COLO829 (cell line): Measurements from ENCODE around the gene SLC4A11.

ENCODE experiments used
- DNase-seq: peaks from one replicate; pipeline ENCODE4 v3.0.0; 2012; ENCODE audit warnings: low spot score

The SLC4A11 gene

DNA sequence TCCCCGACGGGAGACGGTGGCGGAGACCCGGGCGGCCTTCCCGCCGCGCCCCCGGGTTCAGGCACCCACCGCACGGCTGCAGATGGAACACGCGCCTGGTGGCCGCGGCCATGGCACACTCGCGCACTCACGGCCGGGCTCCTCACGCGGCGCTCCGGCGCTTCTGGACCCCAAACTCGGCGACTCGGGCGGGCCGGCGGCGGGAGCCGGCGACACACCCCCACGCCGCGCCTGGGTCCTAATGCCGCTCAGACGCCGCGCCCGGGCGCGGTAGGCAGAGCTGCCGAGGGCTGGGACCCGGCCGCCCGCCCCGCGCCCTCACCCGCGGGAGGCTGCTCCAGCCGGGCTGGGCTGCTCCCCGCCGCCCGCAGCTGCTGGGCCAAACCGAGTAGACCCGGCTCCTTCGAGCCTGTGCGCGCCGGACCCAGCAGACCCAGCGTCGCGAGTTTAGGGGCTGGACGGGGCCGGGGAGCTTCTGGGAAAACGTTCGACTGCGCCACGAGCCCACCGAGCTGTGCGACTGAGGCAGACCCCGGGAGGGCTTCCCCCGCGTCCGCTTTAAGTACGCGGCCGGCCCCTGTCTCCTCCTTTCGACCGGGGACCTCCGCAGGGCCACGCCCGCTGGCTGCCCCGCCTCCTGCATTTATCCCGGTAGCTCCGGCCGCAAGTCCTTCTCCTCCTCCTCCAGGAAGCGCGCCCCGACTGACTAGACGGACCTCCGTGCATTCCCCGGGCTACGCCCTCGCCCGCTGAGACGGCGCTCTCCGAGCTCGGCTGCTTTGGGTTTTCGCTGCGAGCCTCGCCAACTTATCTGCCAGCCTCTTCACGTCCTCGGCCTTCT, at the start of gene SLC4A11:
Gene SLC4A11, minus strand, starts transcription at position 165 of the 841 bp plus-strand sequence. Its CDS starts 53 bp downstream, at position 112.
- DNase-seq: peak; percentile 50

DNA sequence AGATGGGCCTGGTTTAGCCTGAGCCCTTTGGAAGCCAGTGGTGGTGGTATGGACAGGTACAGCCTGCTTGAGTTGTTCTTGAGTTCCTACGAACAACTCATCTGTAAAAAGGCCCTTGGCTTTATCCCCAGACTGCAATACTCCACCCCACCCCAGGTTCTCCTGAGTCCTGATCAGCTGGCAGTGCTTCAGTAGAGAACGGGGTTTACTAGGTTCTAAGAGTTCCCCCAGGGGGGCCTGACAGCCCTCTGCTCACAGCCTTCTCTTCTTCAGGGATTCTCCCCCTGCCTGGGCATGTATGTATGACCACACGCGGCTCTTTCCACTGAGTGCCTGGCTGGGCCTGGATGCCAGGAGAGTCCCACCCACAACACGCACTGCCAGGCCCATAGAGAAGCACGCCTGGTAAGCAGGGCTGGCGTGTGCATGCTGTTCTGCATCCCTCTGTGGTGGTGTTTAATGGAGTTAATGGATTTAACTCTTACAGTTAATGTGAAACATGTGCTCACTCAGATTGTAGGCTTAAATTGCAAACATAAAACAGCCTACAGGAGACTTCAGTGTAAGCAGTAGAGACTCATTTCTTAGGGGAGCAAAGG, 44.3 kb upstream of the SLC4A11 start:
- no peak for DNase-seq

DNA sequence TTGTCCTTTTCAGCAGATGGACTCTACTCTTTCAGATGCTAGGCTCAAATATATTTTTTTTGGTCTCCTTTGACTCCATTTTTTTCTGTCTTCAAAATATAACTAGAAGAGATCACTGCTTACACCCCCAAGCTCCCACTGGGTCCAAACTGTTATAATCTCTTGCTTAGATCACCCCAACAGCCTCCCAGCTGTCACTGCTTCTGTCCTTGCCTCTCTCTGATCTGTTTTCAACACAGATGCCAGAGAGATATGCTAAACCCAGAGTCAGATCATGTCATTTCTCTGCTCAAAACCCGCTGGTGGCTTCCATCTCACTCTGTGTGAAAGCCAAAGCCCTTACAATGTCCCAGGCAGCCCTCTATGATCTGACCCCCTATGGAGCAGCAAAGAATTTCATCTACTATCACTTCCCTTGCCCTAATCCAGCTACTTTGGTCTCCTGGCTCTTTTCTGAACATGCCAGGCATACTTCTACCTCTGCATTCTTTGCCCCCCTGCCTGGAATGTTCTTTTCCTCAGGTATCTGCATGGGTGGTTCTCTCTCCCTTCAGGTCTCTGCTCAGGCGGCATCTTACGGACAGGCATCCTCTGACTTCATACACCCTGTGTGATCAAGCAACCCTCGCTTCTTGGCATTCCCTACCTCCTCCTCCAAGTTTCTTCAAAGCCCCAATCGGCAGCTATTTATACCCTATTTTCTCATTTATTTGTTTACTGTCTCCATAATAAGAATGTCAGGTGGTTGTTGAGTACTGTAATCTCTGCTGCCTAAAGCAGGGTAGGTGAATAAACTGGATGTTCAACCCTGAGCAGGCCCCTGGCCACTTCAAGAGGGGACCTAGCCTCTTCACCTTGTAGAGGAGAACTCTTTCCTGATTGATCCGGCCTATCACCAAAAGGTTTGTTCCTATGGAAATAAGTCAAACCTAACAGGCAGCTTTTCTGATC, 43.6 kb upstream of the SLC4A11 start:
- DNase-seq: no peak

DNA sequence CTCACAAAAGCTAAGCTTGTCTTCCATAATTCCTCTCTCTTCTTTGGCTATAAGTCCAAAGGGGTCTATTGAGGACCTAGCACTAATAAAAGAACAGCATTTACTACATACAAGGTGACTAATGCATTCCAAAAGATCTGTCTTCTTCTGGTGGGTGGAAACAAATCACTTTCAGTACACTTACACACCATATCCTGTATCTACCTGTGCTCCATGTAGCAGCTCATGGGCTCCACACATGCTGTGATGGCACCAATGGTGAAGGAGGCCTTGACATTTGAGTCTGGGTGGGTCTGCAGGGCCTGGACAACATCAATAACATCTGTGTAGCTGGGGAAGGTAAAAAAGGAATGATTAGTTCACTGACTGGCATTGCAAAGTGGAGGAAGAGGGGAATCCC, 42.4 kb upstream of the SLC4A11 start:
- DNase-seq: no peak

DNA sequence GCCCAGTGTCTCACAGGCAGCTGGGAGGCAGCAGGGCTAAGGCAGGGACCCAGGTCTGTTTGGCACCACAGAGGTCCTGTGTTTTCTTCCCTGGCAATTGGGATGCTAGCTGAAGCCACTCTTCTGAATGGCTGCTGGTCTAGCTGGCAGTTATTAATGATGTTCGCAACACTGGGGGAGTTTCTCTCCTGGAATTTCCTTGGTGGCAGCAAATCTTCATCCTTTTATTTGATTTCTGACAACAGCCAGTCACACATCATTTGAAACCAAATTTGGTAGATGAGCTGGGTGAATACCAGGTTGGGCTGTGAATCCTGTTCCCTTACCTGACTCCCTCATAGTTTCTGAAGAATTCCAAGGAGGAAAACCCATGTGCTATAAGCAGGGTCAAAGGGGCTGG, 40.8 kb upstream of the SLC4A11 start:
- no peak for DNase-seq

DNA sequence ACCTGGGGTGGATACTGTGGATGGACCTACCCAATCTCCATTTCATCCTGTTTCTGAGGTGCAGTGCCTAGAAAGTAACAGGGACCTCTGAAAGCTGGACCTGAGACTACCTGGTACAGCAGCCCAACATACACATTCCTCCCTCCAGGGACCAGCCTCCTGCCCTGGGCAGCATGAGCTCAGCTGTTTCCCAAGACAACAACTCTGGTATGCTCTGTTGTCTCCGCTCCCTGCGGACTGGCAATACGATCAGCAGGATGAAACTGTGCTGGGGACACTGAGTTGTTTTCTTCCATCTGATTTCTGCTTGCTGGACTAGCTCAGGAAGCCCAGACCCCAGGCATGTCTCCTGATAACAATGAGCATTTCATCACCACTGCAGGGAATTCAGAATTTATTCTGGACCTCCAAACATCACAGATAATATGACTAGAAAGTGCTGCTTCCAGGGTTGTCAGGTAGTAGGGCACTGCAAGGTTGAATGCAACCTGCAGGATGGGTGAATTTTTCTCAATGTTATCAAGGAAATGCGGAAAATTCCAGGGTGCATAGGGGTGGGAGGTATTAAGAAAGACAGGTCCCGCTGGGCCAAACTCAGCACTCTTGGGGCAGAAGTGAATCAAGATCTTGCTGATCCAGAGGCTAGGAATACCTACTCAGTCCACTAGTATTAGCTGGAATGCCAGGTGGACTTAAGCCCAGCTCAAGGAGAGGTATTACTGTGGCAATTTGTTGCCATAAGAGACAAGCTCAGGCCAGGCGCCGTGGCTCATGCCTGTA, 38.9 kb upstream of the SLC4A11 start:
- DNase-seq: no peak

DNA sequence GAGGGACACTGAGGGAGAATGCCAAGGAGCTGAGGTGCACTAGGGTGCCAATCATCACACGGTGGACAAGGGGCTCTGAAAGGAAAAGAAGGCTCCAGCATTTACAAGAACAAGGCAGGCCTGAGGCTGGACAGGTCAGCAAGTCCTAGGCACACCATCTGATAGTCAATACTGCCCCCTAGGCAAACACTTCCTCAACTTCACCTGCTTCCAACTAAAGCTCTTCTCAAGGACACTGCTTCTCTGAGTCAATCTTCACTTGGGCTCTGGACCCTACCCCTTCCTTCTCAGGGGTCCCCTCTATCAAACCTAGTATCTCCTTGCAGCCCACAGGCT, 37.7 kb upstream of the SLC4A11 start:
- peak; percentile 24 for DNase-seq

DNA sequence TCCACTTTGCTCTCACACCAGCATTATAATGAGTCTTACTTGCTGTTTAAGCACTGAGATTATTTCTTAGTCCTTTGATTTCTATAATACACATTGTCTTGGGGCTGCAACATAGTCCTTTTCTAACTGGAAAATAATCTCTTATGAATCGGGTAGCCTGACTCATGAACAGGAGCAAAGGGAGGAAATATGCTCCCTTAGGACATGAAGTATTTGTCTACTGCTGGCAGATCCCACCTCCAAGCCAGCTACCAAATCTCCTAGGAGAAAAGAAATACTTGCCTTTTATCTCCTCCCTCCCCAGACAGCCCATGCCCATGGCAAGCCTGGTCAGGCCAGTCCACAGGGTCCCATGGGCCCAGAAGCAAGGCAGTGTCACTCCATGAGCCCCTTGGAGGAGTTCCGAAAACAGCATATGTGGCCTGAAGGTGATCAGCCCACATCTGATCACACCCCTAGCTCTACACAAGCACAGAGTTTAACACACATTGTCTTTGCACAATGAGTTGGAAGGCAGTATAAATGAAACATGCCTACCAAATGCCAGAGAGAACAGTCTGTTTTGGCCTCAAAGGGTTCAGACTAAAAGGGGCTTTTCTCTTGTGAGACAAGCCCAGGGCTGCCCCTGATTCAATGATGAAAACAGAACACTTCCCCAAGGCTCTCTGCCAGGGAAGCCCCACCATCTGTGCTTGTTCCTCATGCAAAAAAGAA, 37.1 kb upstream of the SLC4A11 start:
- no peak for DNase-seq

DNA sequence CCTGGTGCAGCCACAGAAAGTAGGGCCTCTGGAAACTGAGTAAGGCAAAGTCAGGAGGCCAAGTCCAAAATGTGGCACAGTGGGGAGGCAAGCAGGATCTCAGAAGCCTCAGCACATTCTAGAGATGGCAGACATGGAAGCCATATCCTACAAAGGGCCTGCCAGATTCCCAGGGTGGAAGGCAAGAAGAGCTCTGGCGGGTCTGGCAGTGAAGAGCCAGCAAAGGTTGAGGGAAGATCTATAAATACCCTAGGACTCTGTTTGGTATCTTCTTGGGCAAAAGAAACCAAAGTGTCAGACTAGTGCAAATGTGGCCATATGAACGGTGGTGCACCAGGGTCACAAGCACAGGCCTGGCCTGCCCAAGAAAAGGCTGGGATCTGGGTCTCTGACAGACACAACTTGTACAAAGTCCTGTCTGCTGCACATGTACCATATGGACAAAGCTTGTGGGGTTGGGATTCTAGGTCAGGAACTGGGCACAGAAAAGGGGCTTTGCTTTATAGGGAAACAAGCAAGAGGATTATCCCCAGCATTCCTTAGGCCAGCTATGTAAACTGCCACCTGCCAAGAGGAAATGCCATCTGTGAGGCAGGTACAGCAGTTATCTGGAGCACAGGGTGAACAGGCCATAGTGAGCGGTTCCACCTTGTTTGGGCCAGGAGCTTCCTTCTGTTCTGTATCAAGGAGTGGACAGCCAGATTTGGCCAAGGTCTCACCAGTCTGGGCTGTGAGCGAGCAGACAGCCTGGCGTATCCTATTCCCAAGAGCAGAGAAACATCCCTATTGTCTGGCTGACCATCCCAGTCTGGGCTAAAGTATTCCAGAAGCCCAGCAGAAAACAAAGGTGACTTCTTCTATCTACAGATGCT, 36.3 kb upstream of the SLC4A11 start:
- no peak for DNase-seq

DNA sequence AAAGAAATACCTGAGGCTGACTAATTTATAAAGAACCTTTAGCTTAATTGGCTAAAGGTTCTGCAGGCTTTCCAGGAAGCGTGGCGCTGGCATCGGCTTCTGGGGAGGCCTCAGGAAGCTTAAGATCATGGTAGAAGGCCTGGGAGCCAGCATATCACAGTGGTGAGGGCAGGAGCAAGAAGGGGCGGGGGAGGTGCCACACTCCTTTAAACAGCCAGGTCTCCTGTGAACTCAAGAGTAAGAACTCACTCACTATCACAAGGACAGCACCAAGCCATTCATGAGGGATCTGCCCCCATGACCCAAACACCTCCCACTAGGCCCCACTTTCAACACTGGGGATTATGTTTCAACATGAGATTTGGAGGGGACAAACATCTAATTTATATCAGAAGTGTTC, 34.4 kb upstream of the SLC4A11 start:
- DNase-seq: no peak

DNA sequence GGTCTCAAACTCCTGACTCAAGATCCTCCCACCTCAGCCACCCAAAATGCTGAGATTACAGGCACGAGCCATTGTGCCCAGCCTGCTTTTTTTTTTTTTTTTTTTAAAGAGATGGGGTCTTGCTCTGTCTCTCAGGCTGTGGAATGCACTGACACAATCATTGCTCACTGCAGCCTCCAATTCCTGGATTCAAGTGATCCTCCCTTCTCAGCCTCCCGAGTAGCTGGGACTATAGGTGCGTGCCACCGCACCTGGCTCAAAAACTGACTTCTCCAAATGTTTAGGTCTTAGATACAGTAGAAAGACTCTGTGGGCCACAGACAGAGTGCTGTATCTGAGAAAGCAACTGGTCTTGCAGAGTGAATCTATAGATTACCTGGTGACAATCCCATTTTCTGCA, 31.1 kb upstream of the SLC4A11 start:
- DNase-seq: no peak

DNA sequence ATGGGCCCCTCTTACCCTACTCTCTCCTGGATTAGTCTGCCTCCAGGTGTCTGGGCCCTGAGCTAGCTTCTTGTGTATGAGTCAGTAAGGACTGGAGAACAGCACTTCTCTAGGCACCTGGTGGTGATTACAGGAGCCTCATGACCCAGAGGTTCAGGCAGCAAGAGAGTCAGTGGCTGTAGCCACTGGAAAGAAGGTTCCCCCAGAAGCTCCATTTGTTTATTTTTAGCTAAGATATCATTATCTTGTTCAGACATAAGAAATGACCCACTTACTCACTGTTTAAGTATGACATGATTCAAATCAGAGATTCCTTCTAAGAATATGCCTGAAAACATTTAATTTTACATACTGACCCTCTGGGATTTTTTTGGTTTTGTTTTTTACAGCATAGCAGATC, 23.6 kb upstream of the SLC4A11 start:
- no peak for DNase-seq

DNA sequence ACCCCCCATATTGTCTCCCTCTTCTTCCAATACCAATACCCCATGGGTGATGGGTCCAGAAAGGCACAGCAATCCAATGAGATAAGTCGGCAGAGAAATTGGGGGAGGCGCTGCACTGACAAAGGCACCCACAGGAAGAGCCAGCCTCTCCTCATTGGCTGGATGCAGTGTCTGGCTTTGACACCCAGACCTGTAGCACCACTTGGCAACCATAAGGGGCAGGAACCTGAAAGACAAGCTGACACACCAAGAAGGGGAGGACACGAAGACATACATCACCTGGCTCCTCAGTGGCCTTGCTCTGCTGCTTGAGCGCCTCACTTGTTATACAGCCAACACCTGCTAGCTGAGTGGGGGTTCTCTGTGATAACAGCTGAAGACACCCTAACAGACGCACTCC, 19.4 kb upstream of the SLC4A11 start:
- DNase-seq: no peak

DNA sequence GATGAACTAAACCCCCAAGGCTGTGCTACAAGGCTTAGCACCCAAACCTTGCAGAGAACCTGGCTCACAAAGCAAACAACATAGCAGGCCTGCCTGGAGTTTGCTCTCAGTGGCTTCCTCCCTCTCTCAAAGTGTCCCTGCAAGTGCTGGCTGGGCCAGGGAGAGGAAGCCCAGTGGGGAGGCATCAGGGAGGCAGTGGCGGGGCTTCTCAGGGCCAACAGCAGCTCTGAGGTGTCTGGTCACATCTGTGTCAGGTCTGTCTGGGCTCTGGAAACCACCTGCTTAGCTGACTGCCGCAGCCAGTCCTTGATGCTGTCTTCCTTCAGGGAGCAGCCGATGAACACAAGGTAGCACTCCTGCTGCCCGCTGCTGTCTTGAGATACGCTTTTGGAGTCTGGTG, 16.7 kb upstream of the SLC4A11 start:
- DNase-seq: no peak

DNA sequence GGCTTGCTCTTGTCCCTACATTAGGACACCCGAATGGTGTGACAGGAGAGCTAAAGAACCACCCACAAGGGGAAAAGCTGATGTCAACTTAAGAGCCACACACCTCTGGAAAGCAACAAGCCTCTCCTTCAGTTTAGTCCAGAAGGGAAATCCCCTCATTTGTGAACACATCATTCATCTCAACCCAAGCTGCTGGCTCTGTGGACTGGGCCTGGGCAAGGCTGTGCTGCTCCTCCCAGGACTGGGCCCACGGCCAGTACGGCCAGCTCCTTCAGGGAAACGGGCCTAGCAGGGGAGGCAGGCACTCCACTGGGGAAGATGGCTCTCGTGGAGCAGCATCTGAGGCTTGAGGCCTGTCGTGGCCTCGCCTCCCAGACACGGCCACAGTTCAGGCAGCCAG, 12.8 kb upstream of the SLC4A11 start:
- no peak for DNase-seq

DNA sequence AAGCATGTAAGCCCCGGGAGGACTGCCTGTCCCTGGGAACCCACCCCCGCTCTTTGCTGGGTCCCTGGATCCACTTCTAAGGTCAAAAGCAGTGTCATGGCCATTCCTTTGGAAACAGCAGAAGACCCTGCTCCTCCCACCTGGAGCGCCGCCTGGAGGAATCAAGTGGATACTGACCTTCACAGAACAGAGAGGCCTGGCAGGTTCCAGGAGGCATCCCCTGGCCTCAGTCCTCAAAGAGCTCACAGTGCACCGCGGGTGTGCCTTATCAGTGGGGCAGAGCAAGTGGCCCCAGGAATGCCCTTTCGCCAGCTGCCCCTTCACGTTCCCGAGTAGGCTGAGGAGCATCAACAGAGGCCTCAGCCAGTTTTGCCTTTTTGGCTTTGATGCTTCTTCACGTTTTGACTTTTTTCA, 11.1 kb upstream of the SLC4A11 start:
- peak; percentile 10 for DNase-seq

DNA sequence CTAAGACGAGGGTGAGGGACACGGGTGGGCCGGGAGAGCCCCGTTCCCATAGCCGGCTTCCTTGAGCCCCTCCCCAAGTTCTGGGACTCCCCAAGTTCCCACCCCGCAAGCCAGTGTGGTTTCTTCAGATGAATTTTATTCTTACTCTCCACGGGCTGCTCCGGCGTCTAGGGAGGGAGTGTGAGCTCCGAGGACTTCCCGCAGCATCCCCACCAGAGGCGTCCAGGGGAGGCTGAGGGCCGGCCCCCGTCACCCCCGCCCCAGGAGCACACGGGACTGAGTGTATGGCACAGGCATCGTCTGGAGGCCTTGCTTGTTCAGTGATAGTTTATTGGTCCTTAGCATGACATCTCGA, 10.0 kb upstream of the SLC4A11 start:
- DNase-seq: no peak

DNA sequence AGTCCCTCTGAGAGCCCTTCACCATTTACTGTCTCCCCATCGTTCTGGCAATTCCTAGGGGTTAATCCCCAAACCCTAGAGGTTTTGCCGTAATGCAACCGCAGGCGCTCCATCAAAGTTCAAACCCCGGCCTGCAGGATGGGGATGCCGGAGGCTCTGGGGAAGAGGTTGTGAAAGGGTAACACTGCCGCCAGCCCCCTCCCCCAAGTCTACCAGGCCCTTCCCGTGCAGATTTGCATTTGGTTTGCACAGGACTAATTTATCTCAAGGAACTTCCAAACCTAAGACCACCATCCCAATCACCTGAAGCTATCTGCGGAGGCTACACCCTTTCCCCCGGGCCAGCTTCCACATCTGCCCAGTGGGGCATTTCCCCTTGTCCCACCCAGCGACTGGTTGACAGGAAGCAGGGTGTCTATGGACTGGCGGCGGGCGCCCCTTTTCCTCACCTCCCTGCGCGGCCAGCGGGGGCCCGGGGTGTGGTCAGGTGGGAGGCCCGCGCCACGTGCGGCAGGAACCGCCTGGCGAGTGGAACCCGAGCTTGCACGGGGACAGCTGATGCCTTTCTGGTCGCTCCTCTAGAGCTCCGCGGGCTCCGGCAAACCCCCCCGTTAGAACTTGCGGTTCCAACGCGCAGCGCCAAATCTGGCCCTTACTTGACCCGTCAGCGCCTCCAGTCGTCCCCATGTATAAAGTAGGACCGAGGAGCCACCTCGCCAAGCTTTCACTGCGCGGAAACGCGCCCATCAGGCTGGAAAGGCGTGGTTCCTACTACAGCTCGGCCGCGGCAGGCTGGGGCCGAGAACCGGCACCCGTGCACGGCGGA, 9.4 kb upstream of the SLC4A11 start:
- no peak for DNase-seq

DNA sequence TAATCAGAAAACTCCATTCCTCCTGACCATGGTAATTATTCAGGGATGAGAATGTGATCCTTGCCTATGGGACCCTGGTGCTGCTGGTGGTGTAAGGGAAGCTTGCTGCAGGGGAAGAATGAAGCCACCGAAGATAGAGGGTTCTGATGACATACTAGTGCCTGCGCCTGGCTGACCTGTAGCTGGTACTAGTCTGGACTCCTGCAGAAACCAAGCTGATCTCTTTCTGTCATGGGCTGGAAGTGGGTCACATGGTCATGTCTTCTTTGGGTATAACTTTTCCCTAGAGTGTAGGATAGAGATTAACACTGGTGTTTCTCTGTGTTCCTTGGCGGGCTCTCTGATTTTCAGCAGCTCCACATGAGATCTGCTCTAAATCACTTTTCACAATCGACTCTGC, 8.6 kb upstream of the SLC4A11 start:
- DNase-seq: no peak

DNA sequence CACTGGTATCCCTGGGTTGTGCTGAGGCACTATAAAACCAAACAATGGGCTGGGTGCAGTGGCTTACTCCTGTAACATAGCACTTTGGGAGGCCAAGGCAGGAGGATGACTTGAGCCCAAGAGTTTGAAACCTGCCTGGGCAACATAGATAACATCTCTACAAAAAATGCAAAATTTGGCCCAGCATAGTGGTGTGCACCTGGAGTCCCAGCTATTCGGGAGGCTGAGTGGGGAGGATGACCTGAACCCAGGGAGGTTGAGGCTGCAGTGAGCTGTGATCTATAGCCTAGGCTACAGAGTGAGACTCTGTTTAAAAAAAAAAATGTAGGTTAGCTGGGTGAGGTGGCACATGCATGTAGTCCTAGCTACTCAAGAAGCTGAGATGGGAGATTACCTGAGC, 7.7 kb upstream of the SLC4A11 start:
- DNase-seq: no peak
